Activated naive CD8-positive, alpha-beta T cell treated with anti-CD3 and anti-CD28 coated beads for 36 hours (primary cell): Measurements from ENCODE around the gene CMSS1. TPM values are rescaled to one million over a fixed set of nuclear protein-coding genes. Genes with fewer than 3 reads are reported as not detected.

Source experiments
- DNase-seq: peaks from one replicate; pipeline ENCODE4 v3.0.0; 2021
- H3K27ac Mint-ChIP-seq: one replicate; pipeline ENCODE4 v1.8.0; 2022; ENCODE audit warnings: mild to moderate bottlenecking, moderate library complexity, mixed read lengths
- H3K27me3 Mint-ChIP-seq: one replicate; pipeline ENCODE4 v1.8.0; 2022; ENCODE audit warnings: mild to moderate bottlenecking, mixed read lengths
- H3K36me3 Mint-ChIP-seq: one replicate; pipeline ENCODE4 v1.8.0; 2021; ENCODE audit warnings: mild to moderate bottlenecking, mixed read lengths
- H3K4me1 Mint-ChIP-seq: one replicate; pipeline ENCODE4 v1.8.0; 2021; ENCODE audit warnings: mixed read lengths
- H3K4me3 Mint-ChIP-seq: one replicate; pipeline ENCODE4 v1.8.0; 2022; ENCODE audit warnings: mild to moderate bottlenecking, moderate library complexity, mixed read lengths
- H3K9me3 Mint-ChIP-seq: one replicate; pipeline ENCODE4 v1.8.0; 2022; ENCODE audit warnings: mixed read lengths
- total RNA-seq, 2 experiments: library from RNA; stranded (reverse); gene quantifications; one replicate each; pipeline ENCODE4 v1.2.3, GENCODE V29; 2021

The CMSS1 gene
- total RNA-seq, 2 experiments from 2014 or later, result 121 to 122 TPM

- no peak overlapping the region for H3K4me3 Mint-ChIP-seq
- H3K36me3 Mint-ChIP-seq, result peaks cover 8% of the 10 kb centered on the region
- H3K27ac Mint-ChIP-seq, result no peak overlapping the region
- H3K27me3 Mint-ChIP-seq, result no peaks in the 10 kb centered on the region
- H3K4me1 Mint-ChIP-seq, result peaks cover 7% of the 10 kb centered on the region
- DNase-seq, result no peak
- H3K9me3 Mint-ChIP-seq, result no peaks in the 10 kb centered on the region
Measured at GRCh38 chr3:99856437-99857220, 39.0 kb downstream of the CMSS1 start.

DNA sequence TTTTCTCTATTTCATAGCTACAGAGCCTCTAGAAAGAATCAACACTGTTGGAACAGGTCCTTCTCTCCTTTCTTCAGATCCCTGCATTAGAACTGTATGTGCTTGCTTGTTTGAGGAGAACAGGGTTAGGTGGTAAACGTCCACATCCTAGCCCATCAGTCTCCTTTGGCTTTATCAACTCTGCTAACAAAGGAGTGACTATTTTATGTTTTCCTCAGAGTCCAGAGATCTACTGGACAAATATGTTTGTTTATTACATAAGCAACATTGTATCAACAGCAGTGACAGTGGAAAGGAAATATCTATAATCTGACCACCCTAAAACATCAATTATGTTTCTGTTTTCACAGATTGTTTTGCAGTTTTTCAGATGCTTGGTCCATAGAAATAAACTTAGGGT, 39.6 kb downstream of the CMSS1 start:
- no peaks in the 10 kb centered on the region for H3K9me3 Mint-ChIP-seq
- peaks cover 7% of the 10 kb centered on the region for H3K4me1 Mint-ChIP-seq
- no peak for DNase-seq
- no peak overlapping the region for H3K27ac Mint-ChIP-seq
- H3K36me3 Mint-ChIP-seq, result peaks cover 10% of the 10 kb centered on the region
- H3K27me3 Mint-ChIP-seq, result no peaks in the 10 kb centered on the region
- H3K4me3 Mint-ChIP-seq, result no peak overlapping the region

- Mint-ChIP-seq H3K9me3 (no peaks in the 10 kb centered on the region), H3K36me3 (peaks cover 19% of the 10 kb centered on the region), H3K4me1 (peaks cover 9% of the 10 kb centered on the region), H3K4me3 (no peak overlapping the region), H3K27me3 (no peaks in the 10 kb centered on the region), H3K27ac (no peak overlapping the region)
- no peak for DNase-seq
Measured at GRCh38 chr3:99858469-99858868, 40.8 kb downstream of the CMSS1 start.

DNA sequence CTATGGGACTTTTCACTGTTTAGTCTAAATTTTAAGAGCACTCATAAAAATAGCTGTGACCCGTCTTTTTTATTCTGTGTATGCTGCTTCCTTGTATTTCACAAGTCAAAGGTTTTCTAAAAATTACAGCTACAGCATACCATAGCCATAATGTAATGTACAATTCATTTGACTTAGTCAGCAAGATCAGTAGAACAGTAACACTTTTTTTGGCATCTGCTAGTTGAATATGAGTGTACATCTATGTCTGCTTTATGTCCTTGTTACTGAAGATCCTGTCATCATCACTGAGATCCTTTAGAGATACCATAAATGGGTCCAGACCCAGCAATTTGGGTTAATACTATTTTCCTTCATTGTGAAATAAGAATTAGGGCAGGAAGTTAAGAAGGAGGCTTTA, 42.2 kb downstream of the CMSS1 start:
- no peaks in the 10 kb centered on the region for H3K27me3 Mint-ChIP-seq
- no peak for DNase-seq
- H3K9me3 Mint-ChIP-seq, result no peaks in the 10 kb centered on the region
- H3K4me3 Mint-ChIP-seq, result no peak overlapping the region
- peaks cover 9% of the 10 kb centered on the region for H3K4me1 Mint-ChIP-seq
- peaks cover 20% of the 10 kb centered on the region for H3K36me3 Mint-ChIP-seq
- H3K27ac Mint-ChIP-seq, result no peak overlapping the region

- Mint-ChIP-seq H3K36me3 (peaks cover 14% of the 10 kb centered on the region), H3K4me3 (no peak overlapping the region), H3K27ac (no peak overlapping the region), H3K4me1 (peaks cover 14% of the 10 kb centered on the region), H3K9me3 (no peaks in the 10 kb centered on the region), H3K27me3 (no peaks in the 10 kb centered on the region)
- DNase-seq, result no peak
Measured at GRCh38 chr3:99861216-99861615, 43.6 kb downstream of the CMSS1 start.

DNA sequence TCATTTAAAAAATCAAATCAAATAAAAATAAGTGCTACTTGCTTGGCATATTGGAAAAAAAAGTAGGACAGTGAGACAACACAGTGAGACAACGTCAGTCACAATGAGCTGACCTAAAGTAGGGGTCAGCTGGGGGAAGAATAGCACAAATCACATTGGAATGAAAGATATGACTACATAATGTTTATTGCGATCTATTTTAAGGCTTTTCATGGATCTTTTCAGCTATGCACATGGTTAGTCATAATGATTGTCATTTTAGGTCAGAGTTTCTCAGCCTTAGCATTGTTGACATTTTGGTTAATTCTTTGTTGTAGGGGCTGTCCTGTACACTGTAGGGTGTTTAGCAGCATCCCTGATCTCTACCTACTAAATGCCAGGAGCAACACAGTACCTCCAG, 44.5 kb downstream of the CMSS1 start:
- H3K27ac Mint-ChIP-seq, result no peak overlapping the region
- no peak for DNase-seq
- peaks cover 14% of the 10 kb centered on the region for H3K36me3 Mint-ChIP-seq
- no peaks in the 10 kb centered on the region for H3K9me3 Mint-ChIP-seq
- no peaks in the 10 kb centered on the region for H3K27me3 Mint-ChIP-seq
- H3K4me1 Mint-ChIP-seq, result peaks cover 24% of the 10 kb centered on the region
- H3K4me3 Mint-ChIP-seq, result no peak overlapping the region

- Mint-ChIP-seq H3K27ac (no peak overlapping the region), H3K36me3 (peaks cover 18% of the 10 kb centered on the region), H3K9me3 (no peaks in the 10 kb centered on the region), H3K4me1 (peaks cover 32% of the 10 kb centered on the region), H3K27me3 (no peaks in the 10 kb centered on the region), H3K4me3 (no peak overlapping the region)
- no peak for DNase-seq
Measured at GRCh38 chr3:99863002-99863401, 45.3 kb downstream of the CMSS1 start.

DNA sequence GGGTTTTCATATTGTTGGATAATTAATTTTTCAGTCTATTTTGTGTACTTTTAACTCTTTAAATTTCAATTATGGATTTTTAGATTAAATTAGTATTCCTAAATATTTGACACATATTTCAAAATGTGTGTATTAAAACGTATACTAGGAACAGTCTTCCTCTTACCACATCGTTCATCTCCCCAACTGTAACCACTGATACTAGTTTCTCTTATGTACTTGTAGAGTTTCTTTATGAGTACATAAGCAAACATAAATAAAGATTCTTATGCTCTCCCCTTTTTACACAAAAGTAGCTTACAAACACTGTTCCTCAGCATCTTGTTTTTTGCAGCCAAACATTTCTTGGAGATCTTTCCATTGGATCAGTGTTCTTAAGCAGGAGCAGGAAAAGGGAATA, 45.9 kb downstream of the CMSS1 start:
- Mint-ChIP-seq H3K27me3 (no peaks in the 10 kb centered on the region), H3K9me3 (no peaks in the 10 kb centered on the region), H3K36me3 (peaks cover 19% of the 10 kb centered on the region), H3K4me1 (peaks cover 37% of the 10 kb centered on the region), H3K4me3 (no peak overlapping the region), H3K27ac (no peak overlapping the region)
- no peak for DNase-seq

DNA sequence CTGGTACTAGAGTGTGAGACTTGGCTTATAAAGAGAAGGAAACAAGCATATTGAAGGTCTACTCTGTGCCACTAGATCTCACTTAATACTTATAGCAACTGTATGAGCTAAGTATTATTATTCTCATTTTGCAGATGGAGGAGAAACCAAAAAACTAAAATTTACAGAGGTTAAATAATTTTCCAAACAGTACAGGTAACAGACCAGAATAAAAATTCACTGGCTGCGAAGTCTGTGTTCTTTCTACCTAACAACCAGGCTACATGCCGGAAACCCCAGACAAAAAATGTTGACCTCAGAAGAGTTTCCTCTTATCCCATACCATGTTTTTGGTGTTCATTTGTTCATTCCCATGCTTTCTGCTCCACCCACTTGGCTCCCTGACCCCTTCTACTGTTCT, 46.6 kb downstream of the CMSS1 start:
- no peak for DNase-seq
- Mint-ChIP-seq H3K27ac (no peak overlapping the region), H3K36me3 (peaks cover 24% of the 10 kb centered on the region), H3K4me3 (no peak overlapping the region), H3K27me3 (no peaks in the 10 kb centered on the region), H3K4me1 (peaks cover 38% of the 10 kb centered on the region), H3K9me3 (no peaks in the 10 kb centered on the region)

GRCh38 chr3:99865321-99865720, 47.7 kb downstream of the CMSS1 start:
- no peak for DNase-seq
- Mint-ChIP-seq H3K36me3 (peaks cover 25% of the 10 kb centered on the region), H3K4me1 (peaks cover 36% of the 10 kb centered on the region), H3K27ac (no peak overlapping the region), H3K27me3 (no peaks in the 10 kb centered on the region), H3K4me3 (no peak overlapping the region), H3K9me3 (no peaks in the 10 kb centered on the region)

DNA sequence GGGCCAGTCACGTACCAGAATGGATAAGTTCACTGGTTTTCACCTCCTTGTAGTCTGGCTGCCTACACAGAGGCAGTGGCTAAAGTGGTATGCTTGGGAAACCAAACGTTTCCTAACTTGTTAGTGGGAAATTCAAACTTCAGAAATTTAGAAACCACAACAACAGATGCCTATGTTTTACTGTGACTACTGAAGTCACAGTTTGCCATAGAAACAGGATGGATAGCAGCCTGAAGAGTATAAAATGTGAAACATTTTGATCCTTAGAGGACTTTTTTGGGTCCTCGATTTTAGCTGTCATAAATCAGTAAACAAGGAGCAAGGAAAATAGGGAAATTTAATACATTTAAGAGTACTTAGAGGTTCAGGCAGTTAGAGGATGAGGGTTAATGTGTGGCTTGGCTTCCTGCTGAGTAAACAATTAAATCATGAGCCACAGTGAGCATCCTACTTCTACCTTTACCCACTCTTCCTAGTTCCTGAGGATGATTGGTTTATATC, 48.6 kb downstream of the CMSS1 start:
- no peak overlapping the region for H3K27ac Mint-ChIP-seq
- H3K4me3 Mint-ChIP-seq, result no peak overlapping the region
- peaks cover 27% of the 10 kb centered on the region for H3K36me3 Mint-ChIP-seq
- H3K27me3 Mint-ChIP-seq, result no peaks in the 10 kb centered on the region
- no peaks in the 10 kb centered on the region for H3K9me3 Mint-ChIP-seq
- no peak for DNase-seq
- peaks cover 36% of the 10 kb centered on the region for H3K4me1 Mint-ChIP-seq

DNA sequence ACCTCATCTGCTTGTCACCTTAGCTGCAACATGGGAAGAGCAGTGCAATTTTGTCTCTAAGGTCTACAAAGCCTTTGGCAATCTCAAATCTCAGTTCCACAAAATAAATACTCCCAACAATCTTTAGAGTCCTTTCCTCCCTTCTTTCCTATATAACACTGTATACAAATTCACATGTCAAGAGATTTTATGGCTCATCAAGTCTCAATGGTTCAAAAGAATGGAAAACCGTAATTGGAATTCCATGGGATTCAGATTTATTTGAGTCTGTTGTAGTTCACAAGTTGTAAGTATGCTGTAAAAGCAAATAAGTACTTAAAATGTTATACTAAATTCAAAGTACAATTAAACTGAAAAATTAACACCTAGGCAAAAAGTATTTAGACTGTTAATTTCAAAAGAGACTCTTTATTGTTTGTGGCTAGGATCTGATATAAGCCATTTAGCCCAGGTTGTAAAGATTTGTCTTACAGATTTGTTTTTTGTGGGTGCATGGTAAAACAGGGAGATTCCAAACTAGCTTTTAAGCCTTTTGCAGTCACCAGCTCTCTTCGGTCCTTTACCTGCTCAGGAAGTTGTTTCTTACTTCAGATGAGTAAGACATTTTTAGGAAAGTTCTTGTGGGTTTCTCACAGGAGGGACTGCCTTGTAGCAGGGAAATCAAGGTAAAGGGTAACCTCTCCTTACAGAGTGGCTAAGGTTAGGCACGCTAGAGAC, 50.1 kb downstream of the CMSS1 start:
- no peaks in the 10 kb centered on the region for H3K9me3 Mint-ChIP-seq
- peaks cover 44% of the 10 kb centered on the region for H3K4me1 Mint-ChIP-seq
- H3K27ac Mint-ChIP-seq, result no peak overlapping the region
- no peak overlapping the region for H3K4me3 Mint-ChIP-seq
- H3K27me3 Mint-ChIP-seq, result no peaks in the 10 kb centered on the region
- H3K36me3 Mint-ChIP-seq, result peaks cover 20% of the 10 kb centered on the region
- DNase-seq, result no peak

DNA sequence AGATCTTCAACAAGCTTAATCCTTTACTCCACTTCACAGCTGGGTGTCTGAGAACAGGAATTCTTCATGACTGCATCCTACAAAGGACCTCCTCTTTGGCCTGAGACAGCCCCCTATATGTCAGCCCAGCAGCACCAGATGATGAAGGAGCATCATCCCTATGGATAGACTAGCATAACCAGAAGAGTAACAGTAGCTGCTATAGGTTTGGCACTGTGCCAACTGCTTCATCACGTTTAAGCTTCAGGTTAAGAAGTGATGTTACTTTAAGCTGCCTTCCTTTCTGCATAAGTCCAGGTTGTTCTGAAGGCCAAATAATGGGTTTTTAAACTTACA, 50.6 kb downstream of the CMSS1 start:
- Mint-ChIP-seq H3K27me3 (no peaks in the 10 kb centered on the region), H3K4me3 (no peak overlapping the region), H3K9me3 (no peaks in the 10 kb centered on the region), H3K4me1 (peaks cover 43% of the 10 kb centered on the region), H3K36me3 (peaks cover 16% of the 10 kb centered on the region), H3K27ac (no peak overlapping the region)
- no peak for DNase-seq

GRCh38 chr3:99869621-99870020, 52.0 kb downstream of the CMSS1 start:
- Mint-ChIP-seq H3K36me3 (peaks cover 13% of the 10 kb centered on the region), H3K9me3 (no peaks in the 10 kb centered on the region), H3K27me3 (no peaks in the 10 kb centered on the region), H3K27ac (no peak overlapping the region), H3K4me3 (no peak overlapping the region), H3K4me1 (peaks cover 48% of the 10 kb centered on the region)
- no peak for DNase-seq

GRCh38 chr3:99870712-99871111, 53.0 kb downstream of the CMSS1 start:
- H3K4me3 Mint-ChIP-seq, result no peak overlapping the region
- H3K9me3 Mint-ChIP-seq, result no peaks in the 10 kb centered on the region
- H3K4me1 Mint-ChIP-seq, result peaks cover 50% of the 10 kb centered on the region
- peaks cover 13% of the 10 kb centered on the region for H3K36me3 Mint-ChIP-seq
- no peak for DNase-seq
- H3K27ac Mint-ChIP-seq, result no peak overlapping the region
- no peaks in the 10 kb centered on the region for H3K27me3 Mint-ChIP-seq
